DMS 273 treated with DMSO at 0.1 percent for 48 hours (cell line): ENCODE data around the gene MPP2.
"Not testable (repeated sequence)": the region's sequence is repeated elsewhere in the genome, so short reads cannot be mapped to it uniquely, and the experiment has no call there.

Source experiments
- DNase-seq: peaks from one replicate; lab custom pipeline; 2025; lab: John Stamatoyannopoulos, UW

The MPP2 gene

GRCh38 chr17:43931062-43931571, 23.8 kb upstream of the MPP2 start:
- no peak for DNase-seq

GRCh38 chr17:43928609-43929008, 21.3 kb upstream of the MPP2 start:
- DNase-seq, result no peak

GRCh38 chr17:43927929-43928328, 20.6 kb upstream of the MPP2 start:
- not testable (repeated sequence) for DNase-seq

GRCh38 chr17:43927060-43927864, 19.9 kb upstream of the MPP2 start:
- no peak for DNase-seq

- no peak for DNase-seq
Measured at GRCh38 chr17:43924558-43924957, 17.2 kb upstream of the MPP2 start.

- DNase-seq, result no peak
Measured at GRCh38 chr17:43920500-43921095, 13.3 kb upstream of the MPP2 start.

- DNase-seq, result no peak
Measured at GRCh38 chr17:43918026-43918389, 10.7 kb upstream of the MPP2 start.

- no peak for DNase-seq
Measured at GRCh38 chr17:43917348-43918025, 10.2 kb upstream of the MPP2 start.

GRCh38 chr17:43917016-43917347, 9.6 kb upstream of the MPP2 start:
- DNase-seq, result no peak

GRCh38 chr17:43916385-43916784, 9.0 kb upstream of the MPP2 start:
- no peak for DNase-seq

GRCh38 chr17:43915559-43915958, 8.2 kb upstream of the MPP2 start:
- no peak for DNase-seq

GRCh38 chr17:43914451-43914850, 7.1 kb upstream of the MPP2 start:
- no peak for DNase-seq

- DNase-seq, result no peak
Measured at GRCh38 chr17:43913584-43913983, 6.2 kb upstream of the MPP2 start.

GRCh38 chr17:43912635-43913304, 5.4 kb upstream of the MPP2 start:
- DNase-seq, result no peak

GRCh38 chr17:43911904-43912303, 4.6 kb upstream of the MPP2 start:
- DNase-seq, result no peak

- no peak for DNase-seq
Measured at GRCh38 chr17:43909537-43910231, 2.3 kb upstream of the MPP2 start.

- peak; percentile 52 for DNase-seq
Measured at GRCh38 chr17:43907998-43908721, 824 bp upstream of the MPP2 start.

- no peak for DNase-seq
Measured at GRCh38 chr17:43906951-43907424, 348 bp downstream of the MPP2 start.

GRCh38 chr17:43905985-43906852, 1.1 kb downstream of the MPP2 start:
- peak; percentile 12 for DNase-seq

- peak; percentile 6 for DNase-seq
Measured at GRCh38 chr17:43905400-43905984, 1.8 kb downstream of the MPP2 start.
